Measurements from ENCODE around the gene IQCK.

Gene IQCK

GRCh38 chr16:19833176-19833575 lies 115.1 kb downstream of the IQCK start:
- Histone ChIP-seq H3K9me3 (ENCODE audit: insufficient read depth, low read length) (no peaks in the 10 kb centered on the region), H3K4me1 (ENCODE audit: low read length) (peaks cover 59% of the 10 kb centered on the region), H3K27ac (ENCODE audit: low read length) (no peak overlapping the region), H3K79me2 (ENCODE audit: low read length) (no peaks in the 10 kb centered on the region), H3K36me3 (replicated peaks; ENCODE audit: low read depth, low read length) (no peaks in the 10 kb centered on the region), H3K27me3 (ENCODE audit: low read depth, low read length) (no peaks in the 10 kb centered on the region), H4K20me1 (ENCODE audit: insufficient read depth, low read length) (no peaks in the 10 kb centered on the region), H3K9ac (ENCODE audit: low read length) (no peak overlapping the region), H2AFZ (ENCODE audit: low read depth, low read length) (no peak overlapping the region), H3K4me3 (ENCODE audit: low read length) (no peak overlapping the region), H3K4me2 (ENCODE audit: low read length) (no peak overlapping the region)
- TF ChIP-seq EZH2phosphoT487 (IDR thresholded peaks at IDR 0.05; ENCODE audit: low read depth) (no peak), CTCF (IDR thresholded peaks at IDR 0.05; ENCODE audit: low read depth, low read length) (no peak)

GRCh38 chr16:19833581-19833980 lies 115.5 kb downstream of the IQCK start:
- H4K20me1 ChIP-seq (ENCODE audit: insufficient read depth, low read length), result no peaks in the 10 kb centered on the region
- H3K4me3 ChIP-seq (ENCODE audit: low read length), result no peak overlapping the region
- TF ChIP-seq EZH2phosphoT487 (IDR thresholded peaks at IDR 0.05; ENCODE audit: low read depth) (no peak), CTCF (IDR thresholded peaks at IDR 0.05; ENCODE audit: low read depth, low read length) (no peak)
- no peak overlapping the region for H3K27ac ChIP-seq (ENCODE audit: low read length)
- H3K4me2 ChIP-seq (ENCODE audit: low read length), result no peak overlapping the region
- H3K9ac ChIP-seq (ENCODE audit: low read length), result no peak overlapping the region
- no peaks in the 10 kb centered on the region for H3K27me3 ChIP-seq (ENCODE audit: low read depth, low read length)
- no peaks in the 10 kb centered on the region for H3K36me3 ChIP-seq (replicated peaks; ENCODE audit: low read depth, low read length)
- H3K79me2 ChIP-seq (ENCODE audit: low read length), result no peaks in the 10 kb centered on the region
- no peak overlapping the region for H2AFZ ChIP-seq (ENCODE audit: low read depth, low read length)
- H3K4me1 ChIP-seq (ENCODE audit: low read length), result peaks cover 63% of the 10 kb centered on the region
- H3K9me3 ChIP-seq (ENCODE audit: insufficient read depth, low read length), result no peaks in the 10 kb centered on the region

- Histone ChIP-seq H3K79me2 (ENCODE audit: low read length) (no peaks in the 10 kb centered on the region), H3K9me3 (ENCODE audit: insufficient read depth, low read length) (no peaks in the 10 kb centered on the region), H3K27ac (ENCODE audit: low read length) (peak overlapping the region; percentile 71), H3K27me3 (ENCODE audit: low read depth, low read length) (no peaks in the 10 kb centered on the region), H3K9ac (ENCODE audit: low read length) (no peak overlapping the region), H3K4me3 (ENCODE audit: low read length) (no peak overlapping the region), H3K36me3 (replicated peaks; ENCODE audit: low read depth, low read length) (no peaks in the 10 kb centered on the region), H3K4me2 (ENCODE audit: low read length) (no peak overlapping the region), H4K20me1 (ENCODE audit: insufficient read depth, low read length) (no peaks in the 10 kb centered on the region), H2AFZ (ENCODE audit: low read depth, low read length) (no peak overlapping the region), H3K4me1 (ENCODE audit: low read length) (peaks cover 62% of the 10 kb centered on the region)
- no peak for TF ChIP-seq EZH2phosphoT487 (IDR thresholded peaks at IDR 0.05; ENCODE audit: low read depth)
Observed at GRCh38 chr16:19835196-19835595, 117.1 kb downstream of the IQCK start.

GRCh38 chr16:19835968-19836421 lies 117.9 kb downstream of the IQCK start:
- Histone ChIP-seq H3K27ac (ENCODE audit: low read length) (peak overlapping the region; percentile 71), H4K20me1 (ENCODE audit: insufficient read depth, low read length) (no peaks in the 10 kb centered on the region), H3K79me2 (ENCODE audit: low read length) (no peaks in the 10 kb centered on the region), H3K36me3 (replicated peaks; ENCODE audit: low read depth, low read length) (no peaks in the 10 kb centered on the region), H3K9me3 (ENCODE audit: insufficient read depth, low read length) (no peaks in the 10 kb centered on the region), H3K4me2 (ENCODE audit: low read length) (peak overlapping the region; percentile 28), H3K27me3 (ENCODE audit: low read depth, low read length) (no peaks in the 10 kb centered on the region), H3K9ac (ENCODE audit: low read length) (peak overlapping the region; percentile 19; the same call in 1 of the 2 replicates), H3K4me1 (ENCODE audit: low read length) (peaks cover 54% of the 10 kb centered on the region), H3K4me3 (ENCODE audit: low read length) (no peak overlapping the region; the same call in 1 of the 2 replicates), H2AFZ (ENCODE audit: low read depth, low read length) (no peak overlapping the region)
- no peak for TF ChIP-seq EZH2phosphoT487 (IDR thresholded peaks at IDR 0.05; ENCODE audit: low read depth)
- no peak for TF ChIP-seq CTCF (IDR thresholded peaks at IDR 0.05; ENCODE audit: low read depth, low read length)
